ENCODE results near the gene ABR. TPM values are rescaled to one million over a fixed set of nuclear protein-coding genes. Genes with fewer than 3 reads are reported as not detected.

The ABR gene
- total RNA-seq, 1 donor from 2014 or later: 63.6 TPM

- Mint-ChIP-seq H3K4me3 (no peak overlapping the region), H3K27ac (no peak overlapping the region), H3K27me3 (peaks cover 14% of the 10 kb centered on the region), H3K36me3 (no peaks in the 10 kb centered on the region), H3K4me1 (ENCODE audit: unreplicated experiment) (no peaks in the 10 kb centered on the region), H3K9me3 (no peaks in the 10 kb centered on the region)
- DNase-seq (ENCODE audit: extremely low spot score, unreplicated experiment): no peak
- no peak for TF ChIP-seq CTCF (conservative IDR thresholded peaks at IDR 0.05)
Observed at GRCh38 chr17:1197781-1198490, 18.2 kb upstream of the ABR start.

GRCh38 chr17:1197379-1197778, 17.6 kb upstream of the ABR start:
- no peaks in the 10 kb centered on the region for H3K4me1 Mint-ChIP-seq (ENCODE audit: unreplicated experiment)
- TF ChIP-seq CTCF (conservative IDR thresholded peaks at IDR 0.05): no peak
- H3K27ac Mint-ChIP-seq: no peak overlapping the region
- no peak for DNase-seq (ENCODE audit: extremely low spot score, unreplicated experiment)
- H3K4me3 Mint-ChIP-seq: no peak overlapping the region
- H3K36me3 Mint-ChIP-seq: no peaks in the 10 kb centered on the region
- no peaks in the 10 kb centered on the region for H3K9me3 Mint-ChIP-seq
- peaks cover 13% of the 10 kb centered on the region for H3K27me3 Mint-ChIP-seq

- Mint-ChIP-seq H3K4me1 (ENCODE audit: unreplicated experiment) (no peaks in the 10 kb centered on the region), H3K27me3 (peaks cover 9% of the 10 kb centered on the region), H3K9me3 (no peaks in the 10 kb centered on the region), H3K4me3 (no peak overlapping the region), H3K27ac (no peak overlapping the region), H3K36me3 (no peaks in the 10 kb centered on the region)
- no peak for TF ChIP-seq CTCF (conservative IDR thresholded peaks at IDR 0.05)
- no peak for DNase-seq (ENCODE audit: extremely low spot score, unreplicated experiment)
Observed at GRCh38 chr17:1196946-1197345, 17.2 kb upstream of the ABR start.

- no peaks in the 10 kb centered on the region for H3K36me3 Mint-ChIP-seq
- no peak overlapping the region for H3K27ac Mint-ChIP-seq
- H3K9me3 Mint-ChIP-seq: no peaks in the 10 kb centered on the region
- no peak for TF ChIP-seq CTCF (conservative IDR thresholded peaks at IDR 0.05)
- no peak overlapping the region for H3K4me3 Mint-ChIP-seq
- peaks cover 21% of the 10 kb centered on the region for H3K27me3 Mint-ChIP-seq
- no peaks in the 10 kb centered on the region for H3K4me1 Mint-ChIP-seq (ENCODE audit: unreplicated experiment)
- no peak for DNase-seq (ENCODE audit: extremely low spot score, unreplicated experiment)
Observed at GRCh38 chr17:1192911-1193699, 13.3 kb upstream of the ABR start.

- Mint-ChIP-seq H3K36me3 (no peaks in the 10 kb centered on the region), H3K27me3 (peaks cover 28% of the 10 kb centered on the region), H3K27ac (no peak overlapping the region), H3K4me3 (no peak overlapping the region), H3K4me1 (ENCODE audit: unreplicated experiment) (peaks cover 6% of the 10 kb centered on the region), H3K9me3 (no peaks in the 10 kb centered on the region)
- TF ChIP-seq CTCF (conservative IDR thresholded peaks at IDR 0.05): no peak
- DNase-seq (ENCODE audit: extremely low spot score, unreplicated experiment): no peak
Observed at GRCh38 chr17:1190751-1191331, 11.1 kb upstream of the ABR start.

Data from type B pancreatic cell (in vitro differentiated cells).